Breast epithelium (tissue), 3 donors: ENCODE results near the gene CYP27C1.
"Not testable (repeated sequence)": the region's sequence is repeated elsewhere in the genome, so short reads cannot be mapped to it uniquely, and the experiment has no call there.

Experiments
- CTCF ChIP-seq, 3 donors: fragments of 450-650 bp; IDR thresholded peaks; one replicate each; pipeline ENCODE4 v1.5.1; 2016 to 2017; ENCODE audit warnings: antibody characterized with exemption in 3 of 3, mild to moderate bottlenecking in 3 of 3, moderate library complexity in 3 of 3
- POLR2A ChIP-seq: fragments of 450-650 bp; IDR thresholded peaks from one replicate; pipeline ENCODE4 v1.6.1; 2016; ENCODE audit warnings: antibody characterized with exemption, mild to moderate bottlenecking, moderate library complexity
- POLR2AphosphoS5 ChIP-seq, 3 donors: sonication (generic); formaldehyde crosslinking; IDR thresholded peaks; one replicate each; pipeline ENCODE4 v1.6.1; 2017; ENCODE audit warnings: antibody characterized with exemption in 3 of 3

GRCh38 chr2:127224135-127224534 is 4.0 kb upstream of the CYP27C1 start:
- not testable (repeated sequence) for TF ChIP-seq POLR2A; CTCF (IDR thresholded peaks at IDR 0.05); POLR2AphosphoS5 (IDR thresholded peaks at IDR 0.05)
